ENCODE data around the gene AASDH. TPM values are rescaled to one million over a fixed set of nuclear protein-coding genes. Genes with fewer than 3 reads are reported as not detected.

The AASDH gene
- total and polyA plus RNA-seq, 2 of the 4 experiments (the other 2 are of a cell fraction) = 4.7 to 12.0 TPM

GRCh38 chr4:56389558-56389957 lies 2.3 kb upstream of the AASDH start:
- Histone ChIP-seq H2AFZ (replicated peaks; ENCODE audit: low read length, poor library complexity) (no peak overlapping the region), H2AK9ac (replicated peaks; ENCODE audit: low read depth, low read length, poor library complexity) (no peak overlapping the region), H2BK20ac (ENCODE audit: low read depth, low read length) (no peak overlapping the region), H4K20me1 (ENCODE audit: insufficient read depth, low read length) (peaks cover 3% of the 10 kb centered on the region; the same call in 1 of the 2 replicates), H3K14ac (replicated peaks; ENCODE audit: low read depth, low read length) (no peak overlapping the region), H3K9me3 (ENCODE audit: control insufficient read depth, insufficient read depth, low read length) (no peaks in the 10 kb centered on the region), H3K4ac (ENCODE audit: low read depth, low read length) (no peak overlapping the region), H4K91ac (ENCODE audit: insufficient read depth, low read depth, low read length) (no peak overlapping the region), H3K36me3 (ENCODE audit: control insufficient read depth, insufficient read depth, low read length) (peaks cover 2% of the 10 kb centered on the region; the same call in 1 of the 2 replicates), H2BK15ac (ENCODE audit: low read depth, low read length) (no peak overlapping the region), H3K9ac (ENCODE audit: low read depth, low read length) (no peak overlapping the region), H3K18ac (ENCODE audit: low read depth, low read length) (no peak overlapping the region), H2AK5ac (ENCODE audit: low read depth, low read length) (no peak overlapping the region), H3K79me1 (ENCODE audit: low read depth in 1 of 2, low read length in 2 of 2) (peaks cover 19 to 41% of the 10 kb centered on the region in 2 experiments), H4K5ac (ENCODE audit: low read depth, low read length) (no peak overlapping the region), H3K4me2 (ENCODE audit: low read depth, low read length) (no peak overlapping the region), H3K9me1 (ENCODE audit: insufficient read depth, low read length) (0 out of 2 replicates have a peak, but pooled peaks cover 2% of the 10 kb centered on the region), H2BK5ac (ENCODE audit: low read depth, low read length, poor library complexity, severe bottlenecking) (no peak overlapping the region), H3K4me3 (ENCODE audit: insufficient read depth, low read depth, low read length) (no peak overlapping the region), H4K8ac (ENCODE audit: low read depth in 2 of 2, low read length in 2 of 2) (no peak overlapping the region), H3K27me3 (ENCODE audit: control insufficient read depth, insufficient read depth, low read length) (no peaks in the 10 kb centered on the region), H3K56ac (ENCODE audit: extremely low read depth, insufficient read depth, low read length) (no peak overlapping the region), H3K4me1 (ENCODE audit: control insufficient read depth, insufficient read depth, low read length) (peaks cover 3% of the 10 kb centered on the region; the same call in 1 of the 2 replicates), H2BK120ac (ENCODE audit: low read depth, low read length) (no peak overlapping the region), H3K27ac (ENCODE audit: insufficient read depth, low read length) (no peak overlapping the region), H3K23ac (ENCODE audit: low read depth, low read length) (no peak overlapping the region)
- intact Hi-C loops (cut with micrococcal nuclease) = no loop called here
- ATAC-seq (ENCODE audit: low read depth) = no peak
- no TSS peak for BruUV-seq (replicated peaks)
- in situ Hi-C loops (cut with MboI; ENCODE audit: low sequenced_read_pairs) = no loop called here
- ChIA-PET CTCF (no interaction called here), POLR2A (ENCODE audit: unreplicated experiment) (no interaction called here)
- no CpG with 5 or more reads among the region's 1 CpG for WGBS, 2 experiments (ENCODE audit: extremely low coverage in 2 of 2, insufficient read length in 1 of 2)
- TF ChIP-seq, protein P1, sequence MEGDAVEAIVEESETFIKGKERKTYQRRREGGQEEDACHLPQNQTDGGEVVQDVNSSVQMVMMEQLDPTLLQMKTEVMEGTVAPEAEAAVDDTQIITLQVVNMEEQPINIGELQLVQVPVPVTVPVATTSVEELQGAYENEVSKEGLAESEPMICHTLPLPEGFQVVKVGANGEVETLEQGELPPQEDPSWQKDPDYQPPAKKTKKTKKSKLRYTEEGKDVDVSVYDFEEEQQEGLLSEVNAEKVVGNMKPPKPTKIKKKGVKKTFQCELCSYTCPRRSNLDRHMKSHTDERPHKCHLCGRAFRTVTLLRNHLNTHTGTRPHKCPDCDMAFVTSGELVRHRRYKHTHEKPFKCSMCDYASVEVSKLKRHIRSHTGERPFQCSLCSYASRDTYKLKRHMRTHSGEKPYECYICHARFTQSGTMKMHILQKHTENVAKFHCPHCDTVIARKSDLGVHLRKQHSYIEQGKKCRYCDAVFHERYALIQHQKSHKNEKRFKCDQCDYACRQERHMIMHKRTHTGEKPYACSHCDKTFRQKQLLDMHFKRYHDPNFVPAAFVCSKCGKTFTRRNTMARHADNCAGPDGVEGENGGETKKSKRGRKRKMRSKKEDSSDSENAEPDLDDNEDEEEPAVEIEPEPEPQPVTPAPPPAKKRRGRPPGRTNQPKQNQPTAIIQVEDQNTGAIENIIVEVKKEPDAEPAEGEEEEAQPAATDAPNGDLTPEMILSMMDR (conservative IDR thresholded peaks at IDR 0.05; ENCODE audit: low read depth, low read length) = no peak
- TF ChIP-seq ELK1 (IDR thresholded peaks at IDR 0.05; ENCODE audit: borderline replicate concordance, low read depth, low read length) (no peak), FOS (IDR thresholded peaks at IDR 0.05; ENCODE audit: low read depth, low read length) (no peak), MAZ (IDR thresholded peaks at IDR 0.05; ENCODE audit: borderline replicate concordance, low read depth, low read length) (no peak)
- dilution Hi-C loops (cut with HindIII; ENCODE audit: low sequenced_read_pairs, unreplicated experiment) = no loop called here
- DNase-seq = no peak

All from IMR-90 (cell line).